GM21528 (cell line): ENCODE results near the gene KHK.

Experiments used
- ATAC-seq: cut with Tn5 transposase; IDR thresholded peaks from one replicate; pipeline ENCODE4 v1.9.1; 2021; ENCODE audit warnings: mild to moderate bottlenecking, moderate library complexity; ENCODE audit not compliant: unreplicated experiment, low FRiP score

Gene KHK

DNA sequence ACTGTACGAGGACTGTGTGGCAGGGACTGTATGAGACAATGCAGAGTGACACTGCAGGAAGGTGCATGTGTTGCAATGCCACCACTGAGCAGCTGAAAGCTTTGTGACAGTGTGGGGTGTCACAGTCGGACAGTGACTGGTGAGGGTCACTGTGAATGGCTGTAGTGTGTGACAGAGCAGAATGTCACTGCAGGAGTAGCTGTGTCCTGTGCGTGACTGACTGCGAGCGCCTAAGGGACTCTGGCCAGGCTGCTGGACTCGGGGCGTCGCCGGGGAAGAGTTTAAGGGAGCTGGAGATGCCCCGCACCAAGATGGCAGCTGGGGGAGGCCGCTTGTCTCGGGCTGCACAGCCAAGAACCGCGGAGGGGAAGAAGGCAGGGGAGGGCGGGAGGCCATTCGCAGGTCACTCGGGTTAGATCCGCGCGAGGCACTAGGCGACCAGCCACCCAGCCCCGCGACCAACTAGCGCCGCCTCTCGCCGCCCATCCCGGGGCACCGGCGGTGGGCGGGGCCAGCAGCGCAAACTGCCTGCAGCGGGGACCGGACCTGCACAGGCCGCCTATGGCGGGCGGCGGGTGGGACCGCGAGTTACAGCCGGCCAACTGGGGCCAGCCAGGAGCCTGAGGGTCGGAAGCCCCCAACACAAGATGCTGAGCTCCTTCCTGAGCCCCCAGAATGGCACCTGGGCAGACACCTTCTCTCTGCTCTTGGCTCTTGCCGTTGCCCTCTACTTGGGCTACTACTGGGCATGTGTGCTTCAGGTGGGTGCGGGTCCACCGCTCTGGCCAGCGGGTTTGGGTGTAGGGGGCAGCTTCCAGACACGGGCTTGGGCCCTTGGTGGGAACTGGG is 37.0 kb downstream of the KHK start, which contains the start of gene ABHD1:
ABHD1 (plus strand) TSS at position 514 of the 849 bp plus-strand sequence; CDS start at position 648, 134 bp downstream.
- no peak for ATAC-seq

DNA sequence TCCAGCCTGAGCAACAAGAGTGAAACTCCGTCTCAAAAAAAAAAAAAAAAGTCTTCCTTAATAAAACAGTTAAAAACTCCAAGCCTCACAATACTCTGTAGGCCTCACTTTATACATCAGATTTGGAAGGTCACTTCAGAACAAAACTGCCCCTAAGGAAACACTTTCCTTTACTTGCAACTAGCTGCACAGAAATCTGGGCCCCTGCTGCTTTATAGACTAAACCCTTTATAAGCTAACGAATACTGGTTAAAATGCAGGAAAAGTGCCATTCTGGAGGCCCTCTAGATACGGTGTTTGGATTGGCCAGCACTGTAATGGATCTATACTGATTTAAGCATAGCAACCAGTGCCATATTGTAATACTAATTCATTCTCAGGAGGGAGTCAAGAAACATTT is 38.5 kb downstream of the KHK start:
- no peak for ATAC-seq

DNA sequence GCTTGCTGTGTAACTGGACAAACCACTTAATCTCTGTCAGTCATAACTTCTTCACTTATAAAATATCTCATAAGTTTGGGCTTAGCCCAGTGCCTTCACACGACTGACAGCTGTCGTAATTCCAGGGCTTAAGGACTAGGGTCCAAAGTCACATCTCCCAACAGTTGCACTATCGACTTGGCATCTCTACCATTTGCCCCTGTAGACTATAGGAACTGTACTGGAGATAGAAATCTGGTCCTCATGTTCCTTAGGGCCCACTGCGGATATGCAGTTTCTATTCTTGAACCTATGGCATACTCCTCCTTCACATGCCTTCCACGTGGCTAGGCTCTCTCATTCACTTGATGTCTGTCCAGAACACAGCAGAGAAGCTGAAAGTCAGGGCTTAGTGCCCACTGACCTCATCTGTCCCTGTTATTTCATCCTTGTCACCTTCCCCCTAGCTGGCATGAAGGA is 39.7 kb downstream of the KHK start:
- ATAC-seq: no peak

DNA sequence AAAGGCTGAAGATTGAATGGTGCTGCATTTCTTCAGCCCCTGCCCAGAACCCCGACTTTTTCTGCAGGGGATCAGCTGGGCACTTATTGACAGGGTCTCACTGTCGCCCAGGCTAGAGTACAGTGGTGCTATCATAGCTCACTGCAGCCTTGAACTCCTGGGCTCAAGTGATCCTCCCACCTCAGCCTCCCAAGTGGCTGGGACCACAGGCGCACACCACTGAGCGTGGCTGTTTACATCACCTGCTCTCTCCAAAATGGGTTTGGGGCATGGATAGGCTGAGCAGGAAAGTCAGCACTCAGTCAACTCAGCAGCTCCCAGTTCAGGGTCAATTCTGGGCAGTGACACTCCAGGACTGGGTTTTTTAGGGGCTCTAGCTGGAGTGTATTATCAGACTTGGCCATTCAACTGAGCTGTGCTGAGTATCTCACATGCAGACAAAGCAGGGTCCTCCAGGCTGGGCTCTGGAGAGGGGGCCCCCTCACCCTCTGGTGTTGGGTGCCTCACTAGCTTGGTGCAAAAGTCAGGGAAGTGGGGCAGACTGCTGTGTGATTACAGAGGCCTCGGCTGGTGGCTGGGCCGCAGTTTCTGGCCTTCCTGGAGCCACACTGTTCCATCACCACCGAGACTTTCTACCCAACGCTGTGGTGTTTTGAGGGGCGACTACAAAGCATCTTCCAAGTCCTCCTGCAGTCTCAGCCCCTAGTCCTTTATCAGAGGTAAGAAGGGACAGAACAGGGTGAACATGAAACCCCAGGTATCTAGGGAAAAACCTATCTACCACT is 41.5 kb downstream of the KHK start:
- ATAC-seq: no peak

DNA sequence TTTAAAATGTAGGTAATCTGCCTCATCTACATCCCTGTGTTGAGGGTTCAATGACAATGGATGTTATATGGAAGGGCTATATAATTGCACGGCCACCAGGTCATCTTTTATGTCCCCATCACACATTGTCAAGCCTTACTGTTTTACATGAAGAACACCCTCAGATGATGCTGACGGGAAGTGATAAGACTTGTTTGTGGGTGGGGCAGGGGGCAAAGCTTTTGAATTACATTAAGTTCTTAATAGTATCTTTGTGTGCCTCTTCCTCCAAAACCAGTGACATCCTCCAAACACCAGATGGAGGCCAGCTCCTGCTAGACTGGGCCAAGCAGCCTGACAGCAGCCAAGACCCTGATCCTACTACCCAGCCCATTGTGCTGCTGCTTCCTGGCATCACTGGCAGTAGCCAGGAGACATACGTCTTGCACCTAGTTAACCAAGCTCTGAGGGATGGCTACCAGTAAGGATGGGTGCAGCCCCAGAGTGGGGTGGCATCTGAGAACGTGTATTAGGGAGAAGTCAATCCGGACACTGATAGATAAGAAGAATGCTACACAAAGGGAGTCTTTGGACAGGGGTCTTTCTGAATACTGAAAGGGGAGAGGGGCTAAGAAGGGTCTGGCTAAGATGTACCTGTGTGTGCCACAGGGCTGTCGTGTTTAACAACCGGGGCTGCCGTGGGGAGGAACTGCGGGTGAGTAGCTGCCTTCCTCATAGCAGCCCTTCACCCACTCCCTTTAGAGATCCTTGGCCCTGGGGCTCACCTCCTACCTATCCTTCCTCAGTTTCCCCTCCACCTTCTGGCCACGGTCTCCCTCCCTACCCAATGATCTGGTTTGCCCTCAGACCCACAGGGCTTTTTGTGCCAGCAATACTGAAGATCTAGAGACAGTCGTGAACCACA is 42.3 kb downstream of the KHK start:
- ATAC-seq: no peak

GRCh38 chr2:27130396-27130795 is 43.8 kb downstream of the KHK start:
- ATAC-seq: no peak

- no peak for ATAC-seq
Measured at GRCh38 chr2:27131429-27131828, 44.9 kb downstream of the KHK start.

DNA sequence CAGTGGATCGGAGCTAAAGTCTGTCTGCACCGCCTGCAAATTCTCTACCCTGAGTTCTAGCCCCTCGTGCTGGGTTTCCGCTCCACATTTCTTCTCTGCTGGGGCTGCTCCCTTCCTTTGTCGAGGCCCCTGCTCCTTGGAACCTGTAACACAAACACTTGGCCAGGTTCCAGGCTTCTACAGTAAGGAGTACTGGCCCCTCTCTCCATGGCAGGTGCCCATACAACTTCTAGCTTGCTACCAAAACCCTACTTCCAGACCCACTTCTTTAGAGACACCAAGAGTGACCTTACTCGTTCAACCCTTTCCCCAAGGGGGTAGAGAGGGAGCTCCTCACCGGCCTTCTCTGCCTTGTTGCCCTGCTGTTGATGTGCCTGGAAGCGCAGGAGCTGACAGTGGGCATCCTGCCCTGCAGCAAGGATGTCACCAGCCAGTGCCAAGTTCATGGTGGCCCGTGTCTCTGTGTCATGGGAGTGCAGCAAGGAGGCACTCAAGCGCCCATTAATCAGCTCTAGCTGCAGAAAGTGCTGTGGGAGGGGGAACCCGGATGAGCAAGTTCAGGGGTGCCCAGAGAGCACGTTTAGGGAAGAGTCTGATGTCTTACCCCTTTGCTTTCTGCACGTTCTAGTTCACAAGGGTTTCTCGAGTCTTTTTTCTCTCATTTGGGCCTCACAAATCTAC is 46.8 kb downstream of the KHK start:
- no peak for ATAC-seq

- ATAC-seq: peak; percentile 77
Measured at GRCh38 chr2:27133905-27134780, 47.6 kb downstream of the KHK start, which contains the start of gene PREB. TSS of gene PREB (minus strand) at chr2:27134636. CDS start at chr2:27134421, 215 bp downstream.

DNA sequence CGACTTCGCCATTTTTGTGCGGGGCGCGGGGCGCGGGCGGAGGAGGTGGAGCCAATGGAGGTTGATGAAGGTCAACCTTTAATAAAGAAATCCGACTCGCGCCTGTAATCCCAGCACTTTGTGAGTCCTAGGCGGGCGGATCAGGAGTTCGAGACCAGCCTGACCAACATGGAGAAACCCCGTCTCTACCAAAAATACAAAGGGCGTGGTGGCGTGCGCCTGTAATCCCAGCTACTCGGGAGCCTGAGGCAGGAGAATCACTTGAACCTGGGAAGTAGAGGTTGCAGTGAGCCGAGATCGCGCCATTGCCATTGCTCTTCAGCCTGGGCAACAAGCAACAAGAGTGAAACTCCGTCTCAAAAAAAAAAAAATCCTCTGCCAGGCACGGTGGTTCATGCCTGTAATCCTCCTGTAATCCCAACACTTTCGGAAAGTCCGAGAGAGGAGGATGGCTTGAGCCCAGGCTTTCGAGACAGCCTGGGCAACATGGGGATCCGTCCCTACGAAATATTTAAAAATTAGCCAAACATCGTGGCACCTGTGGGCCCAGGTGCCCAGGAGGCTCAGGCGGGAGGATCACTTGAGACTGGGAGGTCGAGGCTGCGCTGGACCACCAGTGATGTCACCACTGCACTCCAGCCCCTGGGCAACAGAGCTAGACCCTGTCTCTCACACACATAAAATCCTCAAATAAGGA is 48.4 kb downstream of the KHK start:
- no peak for ATAC-seq

DNA sequence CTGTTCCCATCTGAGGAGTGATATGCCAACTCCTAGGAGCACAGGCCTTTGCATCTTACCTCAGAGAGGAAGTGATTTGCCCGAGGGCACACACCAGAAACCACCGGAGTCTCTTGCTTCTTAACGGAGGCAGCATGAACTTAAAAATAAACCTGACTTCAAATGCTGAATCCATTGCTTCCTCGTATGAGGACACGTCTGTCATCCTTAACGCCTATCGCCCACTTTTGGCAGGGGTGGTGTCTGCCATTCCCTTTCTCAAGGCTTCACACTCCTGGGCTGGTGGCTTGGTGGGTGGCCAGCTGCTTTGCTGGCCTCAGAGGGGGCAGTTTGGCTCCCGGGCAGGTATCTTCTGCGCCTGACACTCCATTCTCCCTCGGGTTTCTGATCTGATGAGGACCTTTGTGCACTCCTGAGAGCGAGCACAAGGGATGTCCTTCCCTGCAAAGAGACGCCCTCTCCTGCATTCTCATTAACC is 48.9 kb downstream of the KHK start:
- ATAC-seq: no peak

GRCh38 chr2:27136751-27137150 is 50.2 kb downstream of the KHK start:
- no peak for ATAC-seq

GRCh38 chr2:27137322-27137935 is 50.9 kb downstream of the KHK start:
- ATAC-seq: no peak

GRCh38 chr2:27138111-27138510 is 51.5 kb downstream of the KHK start:
- ATAC-seq: no peak

DNA sequence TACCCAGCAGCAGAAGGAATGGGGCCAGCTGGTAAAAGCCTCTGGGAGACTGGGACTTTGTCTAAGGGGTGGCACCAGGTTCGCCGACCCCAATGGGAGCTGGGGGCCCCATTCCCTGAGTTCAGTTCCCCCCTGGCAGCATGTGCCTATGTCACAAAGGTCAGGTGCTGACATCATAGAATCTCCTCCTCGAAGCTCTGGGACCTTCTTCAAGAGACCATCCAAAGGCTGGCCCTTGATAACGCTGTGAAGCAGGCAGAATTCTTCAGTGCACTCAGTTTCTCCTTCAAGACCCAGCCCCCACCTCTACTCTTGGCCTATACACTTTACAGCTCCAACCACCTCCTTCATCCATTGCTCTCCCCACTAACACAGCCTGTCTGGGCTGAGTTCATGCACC is 52.7 kb downstream of the KHK start, which contains the start of gene PRR30:
PRR30 (minus strand) TSS at position 101 of the 400 bp plus-strand sequence. CDS start 1,081 bp downstream, outside the sequence.
- no peak for ATAC-seq

- no peak for ATAC-seq
Measured at GRCh38 chr2:27143285-27143684, 56.7 kb downstream of the KHK start.

GRCh38 chr2:27145682-27146081 is 59.1 kb downstream of the KHK start:
- ATAC-seq: no peak

GRCh38 chr2:27147935-27148334 is 61.4 kb downstream of the KHK start:
- ATAC-seq: no peak
